Tibial nerve (tissue), 3 donors: ENCODE measurements around the gene HLA-DPB1.

ENCODE experiments used
- CTCF ChIP-seq, 5 experiments: fragments of 200-600 bp in 3 of 5; fragments of 450-650 bp in 2 of 5; sonication (generic) in 3 of 5; IDR thresholded peaks; one replicate each; pipeline ENCODE4 v1.5.1; 2016 to 2019; ENCODE audit warnings: antibody characterized with exemption in 5 of 5, mild to moderate bottlenecking in 3 of 5, moderate library complexity in 2 of 5
- POLR2A ChIP-seq, 2 donors: fragments of 450-650 bp; IDR thresholded peaks; one replicate each; pipeline ENCODE4 v1.6.1; 2017; ENCODE audit warnings: antibody characterized with exemption in 2 of 2, mild to moderate bottlenecking in 2 of 2, moderate library complexity in 2 of 2

GRCh38 chr6:33066917-33067521, 8.8 kb upstream of the HLA-DPB1 start:
- no peak for TF ChIP-seq POLR2A (IDR thresholded peaks at IDR 0.05)
- no peak for TF ChIP-seq CTCF (IDR thresholded peaks at IDR 0.05)
